ENCODE measurements around the gene CLASP2. TPM values are rescaled to one million over a fixed set of nuclear protein-coding genes. Genes with fewer than 3 reads are reported as not detected.

The CLASP2 gene
- total RNA-seq, 3 donors from 2014 or later (not counting 1 experiment from before 2014, with no cell fraction given): 93.8 to 109 (median 99.3) TPM

DNA sequence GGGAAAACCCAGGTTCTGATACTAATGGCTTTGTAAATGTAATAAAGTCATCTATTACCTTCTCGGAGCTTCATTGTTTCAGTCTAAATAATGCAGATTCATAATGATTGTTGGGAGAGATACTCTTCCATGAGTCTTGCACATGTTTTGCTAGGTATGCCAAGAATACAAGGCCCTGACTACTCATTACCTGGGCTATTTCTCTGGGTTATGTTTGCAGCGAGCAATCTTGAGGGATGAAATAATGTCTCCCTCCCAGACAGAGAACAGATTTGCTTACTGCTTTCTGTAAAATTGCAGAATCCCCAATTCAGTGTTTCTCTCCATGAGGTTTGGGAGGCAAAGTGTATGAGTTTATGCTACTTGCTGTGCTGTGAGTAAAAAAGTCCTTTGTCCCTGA is 6.2 kb upstream of the CLASP2 start:
- no peaks in the 10 kb centered on the region for H3K4me1 Mint-ChIP-seq
- H3K4me3 Mint-ChIP-seq: no peak overlapping the region
- WGBS (ENCODE audit: insufficient coverage): 100% methylated on average over 2 of the region's 2 CpGs

DNA sequence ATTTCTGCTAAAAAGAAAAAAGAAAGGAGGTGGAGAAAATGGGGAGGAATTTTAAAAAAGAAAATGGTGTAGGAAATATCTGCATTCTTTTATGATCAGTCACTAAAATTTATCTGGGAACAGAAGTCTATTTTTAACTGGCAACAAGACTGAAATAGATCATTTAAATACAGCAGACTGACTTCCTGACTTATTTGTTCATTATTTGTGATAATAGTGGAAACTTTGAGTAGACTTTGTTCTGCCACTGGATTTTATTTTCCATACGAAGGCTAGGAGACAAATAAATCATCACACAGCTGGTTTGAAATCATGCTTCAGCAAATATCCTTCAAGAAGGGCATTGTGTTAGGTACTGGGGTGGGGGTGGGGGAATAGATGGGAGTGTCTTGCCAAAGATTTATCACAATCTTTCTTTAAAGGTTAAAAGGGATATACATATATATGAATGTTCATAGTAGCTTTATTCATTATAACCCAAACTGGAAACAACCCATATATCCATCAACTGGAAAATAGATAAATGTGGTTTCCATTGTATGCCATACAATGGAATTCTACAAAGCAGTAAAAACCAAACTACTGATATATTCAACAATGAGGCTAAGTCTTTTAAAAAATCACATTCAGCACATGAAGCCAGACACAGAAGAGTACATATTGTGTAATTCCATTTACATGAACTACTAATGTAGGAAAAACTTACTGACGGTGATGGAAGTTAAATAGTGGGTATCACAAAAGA is 4.7 kb upstream of the CLASP2 start:
- ATAC-seq: no peak
- TF ChIP-seq, protein P1, sequence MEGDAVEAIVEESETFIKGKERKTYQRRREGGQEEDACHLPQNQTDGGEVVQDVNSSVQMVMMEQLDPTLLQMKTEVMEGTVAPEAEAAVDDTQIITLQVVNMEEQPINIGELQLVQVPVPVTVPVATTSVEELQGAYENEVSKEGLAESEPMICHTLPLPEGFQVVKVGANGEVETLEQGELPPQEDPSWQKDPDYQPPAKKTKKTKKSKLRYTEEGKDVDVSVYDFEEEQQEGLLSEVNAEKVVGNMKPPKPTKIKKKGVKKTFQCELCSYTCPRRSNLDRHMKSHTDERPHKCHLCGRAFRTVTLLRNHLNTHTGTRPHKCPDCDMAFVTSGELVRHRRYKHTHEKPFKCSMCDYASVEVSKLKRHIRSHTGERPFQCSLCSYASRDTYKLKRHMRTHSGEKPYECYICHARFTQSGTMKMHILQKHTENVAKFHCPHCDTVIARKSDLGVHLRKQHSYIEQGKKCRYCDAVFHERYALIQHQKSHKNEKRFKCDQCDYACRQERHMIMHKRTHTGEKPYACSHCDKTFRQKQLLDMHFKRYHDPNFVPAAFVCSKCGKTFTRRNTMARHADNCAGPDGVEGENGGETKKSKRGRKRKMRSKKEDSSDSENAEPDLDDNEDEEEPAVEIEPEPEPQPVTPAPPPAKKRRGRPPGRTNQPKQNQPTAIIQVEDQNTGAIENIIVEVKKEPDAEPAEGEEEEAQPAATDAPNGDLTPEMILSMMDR (IDR thresholded peaks at IDR 0.05): no peak
- H3K36me3 Mint-ChIP-seq: no peaks in the 10 kb centered on the region

More for the DNA sequence above, 6.2 kb upstream of the CLASP2 start:
- ATAC-seq: no peak
- peaks cover 12 to 31% of the 10 kb centered on the region in 2 donors for H3K27me3 Mint-ChIP-seq (ENCODE audit: low read depth in 2 of 2)
- DNase-seq: no peak
- intact Hi-C loops (cut with micrococcal nuclease): no loop called here
- Histone ChIP-seq H3K9me3 (ENCODE audit: control insufficient read depth, insufficient read depth, low read length) (no peaks in the 10 kb centered on the region), H3K27ac (ENCODE audit: low read length) (no peak overlapping the region), H3K4me3 (ENCODE audit: low read length) (no peak overlapping the region), H3K27me3 (ENCODE audit: control insufficient read depth, insufficient read depth, low read length) (no peaks in the 10 kb centered on the region), H3K36me3 (ENCODE audit: control insufficient read depth, insufficient read depth, low read length) (no peaks in the 10 kb centered on the region), H3K4me1 (ENCODE audit: control insufficient read depth, insufficient read depth, low read length) (no peaks in the 10 kb centered on the region)
- no peak overlapping the region for H3K27ac Mint-ChIP-seq
- H3K9me3 Mint-ChIP-seq: no peaks in the 10 kb centered on the region
- TF ChIP-seq, protein P1 (IDR thresholded peaks at IDR 0.05): no peak
- H3K36me3 Mint-ChIP-seq: no peaks in the 10 kb centered on the region

DNA sequence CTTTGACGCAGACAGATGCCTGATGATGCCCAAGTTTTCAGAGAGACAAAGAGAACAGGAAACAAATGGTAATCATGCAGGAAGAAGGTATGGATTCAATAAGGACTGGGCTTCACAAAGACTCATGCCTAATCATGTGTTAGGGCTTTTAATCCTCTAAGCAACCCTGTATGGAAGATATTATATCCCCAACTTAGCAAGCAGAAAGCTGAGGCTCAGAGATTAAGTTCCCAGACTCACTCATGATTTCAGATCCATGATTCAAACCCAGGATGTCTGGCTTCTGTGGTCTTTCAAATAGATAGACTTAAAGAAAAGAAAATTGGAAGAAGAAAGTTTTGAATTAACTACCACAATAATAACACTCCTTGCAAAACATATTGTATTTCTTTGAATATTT is 4.1 kb upstream of the CLASP2 start:
- H3K27me3 Mint-ChIP-seq (ENCODE audit: low read depth in 2 of 2): peaks cover 11 to 30% of the 10 kb centered on the region in 2 donors
- WGBS (ENCODE audit: insufficient coverage): 83% methylated on average over 1 of the region's 1 CpG
- Histone ChIP-seq H3K4me3 (ENCODE audit: low read length) (no peak overlapping the region), H3K4me1 (ENCODE audit: control insufficient read depth, insufficient read depth, low read length) (peaks cover 8% of the 10 kb centered on the region), H3K9me3 (ENCODE audit: control insufficient read depth, insufficient read depth, low read length) (no peaks in the 10 kb centered on the region), H3K27ac (ENCODE audit: low read length) (no peak overlapping the region), H3K27me3 (ENCODE audit: control insufficient read depth, insufficient read depth, low read length) (no peaks in the 10 kb centered on the region), H3K36me3 (ENCODE audit: control insufficient read depth, insufficient read depth, low read length) (no peaks in the 10 kb centered on the region)
- H3K36me3 Mint-ChIP-seq: no peaks in the 10 kb centered on the region
- TF ChIP-seq, protein P1 (IDR thresholded peaks at IDR 0.05): no peak
- peaks cover 6 to 10% of the 10 kb centered on the region in 2 donors for H3K4me1 Mint-ChIP-seq
- no peak overlapping the region for H3K4me3 Mint-ChIP-seq
- DNase-seq (no peak), ATAC-seq (no peak)
- intact Hi-C loops (cut with micrococcal nuclease): no loop called here
- no peaks in the 10 kb centered on the region for H3K9me3 Mint-ChIP-seq
- H3K27ac Mint-ChIP-seq: no peak overlapping the region

More for the DNA sequence above, 4.7 kb upstream of the CLASP2 start:
- Mint-ChIP-seq H3K9me3 (no peaks in the 10 kb centered on the region), H3K27me3 (ENCODE audit: low read depth in 2 of 2) (peaks cover 12 to 31% of the 10 kb centered on the region in 2 donors), H3K4me1 (peaks cover 6% of the 10 kb centered on the region in 2 donors), H3K4me3 (no peak overlapping the region), H3K27ac (no peak overlapping the region)
- no peak overlapping the region for H3K4me3 ChIP-seq (ENCODE audit: low read length)
- no peaks in the 10 kb centered on the region for H3K27me3 ChIP-seq (ENCODE audit: control insufficient read depth, insufficient read depth, low read length)
- no peaks in the 10 kb centered on the region for H3K9me3 ChIP-seq (ENCODE audit: control insufficient read depth, insufficient read depth, low read length)
- intact Hi-C loops (cut with micrococcal nuclease): no loop called here
- H3K4me1 ChIP-seq (ENCODE audit: control insufficient read depth, insufficient read depth, low read length): peaks cover 4% of the 10 kb centered on the region
- DNase-seq: no peak
- H3K27ac ChIP-seq (ENCODE audit: low read length): no peak overlapping the region
- 100% methylated on average over 1 of the region's 2 CpGs for WGBS (ENCODE audit: insufficient coverage)
- H3K36me3 ChIP-seq (ENCODE audit: control insufficient read depth, insufficient read depth, low read length): no peaks in the 10 kb centered on the region

DNA sequence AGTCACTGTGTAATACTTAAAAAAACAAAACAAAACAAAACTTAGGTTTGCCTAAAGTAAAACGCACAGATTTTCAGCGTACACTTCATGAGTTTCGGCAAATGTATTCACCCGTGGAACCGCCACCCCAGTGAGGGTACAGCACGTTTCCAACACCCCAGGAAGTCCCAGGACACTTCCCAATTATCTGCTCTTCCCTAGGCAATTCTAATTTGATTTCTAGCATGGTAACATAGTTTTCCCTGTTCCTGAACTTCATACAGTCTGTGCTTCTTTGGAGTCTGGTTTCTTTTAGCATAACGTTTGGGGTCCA is 497 bp upstream of the CLASP2 start:
- H3K4me1 ChIP-seq (ENCODE audit: control insufficient read depth, insufficient read depth, low read length): peaks cover 13% of the 10 kb centered on the region
- Mint-ChIP-seq H3K4me3 (no peak overlapping the region), H3K9me3 (no peaks in the 10 kb centered on the region), H3K27me3 (ENCODE audit: low read depth in 2 of 2) (peaks cover 7 to 22% of the 10 kb centered on the region in 2 donors), H3K27ac (no peak overlapping the region), H3K36me3 (no peaks in the 10 kb centered on the region), H3K4me1 (peaks cover 6 to 10% of the 10 kb centered on the region in 2 donors)
- no peak for ATAC-seq
- no peaks in the 10 kb centered on the region for H3K36me3 ChIP-seq (ENCODE audit: control insufficient read depth, insufficient read depth, low read length)
- H3K27me3 ChIP-seq (ENCODE audit: control insufficient read depth, insufficient read depth, low read length): no peaks in the 10 kb centered on the region
- intact Hi-C loops (cut with micrococcal nuclease): loop anchor here (5.0 kb wide), 1 partner anchor 276 kb away; the partner anchor contains the start of gene UBP1
- no peak for DNase-seq
- no peaks in the 10 kb centered on the region for H3K9me3 ChIP-seq (ENCODE audit: control insufficient read depth, insufficient read depth, low read length)
- WGBS (ENCODE audit: insufficient coverage): 1% methylated on average over 7 of the region's 7 CpGs
- peak overlapping the region; percentile 64 for H3K4me3 ChIP-seq (ENCODE audit: low read length)
- TF ChIP-seq, protein P1 (IDR thresholded peaks at IDR 0.05): no peak
- H3K27ac ChIP-seq (ENCODE audit: low read length): peak overlapping the region; percentile 93
